ENCODE measurements around the gene MRPS18B.

The MRPS18B gene

DNA sequence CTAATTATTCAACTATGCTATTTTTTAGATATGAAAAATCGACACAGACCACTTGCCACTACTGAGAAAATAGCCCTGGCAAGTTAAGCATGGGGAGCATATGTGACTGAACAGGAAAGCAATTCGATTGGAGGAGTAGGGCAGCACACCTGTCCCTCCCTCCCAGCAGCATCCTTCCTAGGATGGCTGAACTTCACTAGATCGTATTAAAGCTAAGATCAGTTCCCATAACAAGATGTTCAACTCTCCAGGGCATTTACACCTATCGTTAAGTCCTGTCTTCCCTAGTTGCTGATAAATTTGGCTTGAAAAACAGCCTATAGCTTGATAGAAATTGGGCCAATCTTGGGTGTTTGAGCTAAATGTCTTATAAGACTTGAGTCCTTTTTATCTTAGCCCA lies 7.6 kb upstream of the MRPS18B start:
- no peak for DNase-seq

- no peak for DNase-seq
Measured at GRCh38 chr6:30611150-30611855, 6.3 kb upstream of the MRPS18B start.

GRCh38 chr6:30611856-30612194 lies 5.8 kb upstream of the MRPS18B start:
- no peak for DNase-seq

GRCh38 chr6:30612213-30612612 lies 5.4 kb upstream of the MRPS18B start:
- DNase-seq = no peak

DNA sequence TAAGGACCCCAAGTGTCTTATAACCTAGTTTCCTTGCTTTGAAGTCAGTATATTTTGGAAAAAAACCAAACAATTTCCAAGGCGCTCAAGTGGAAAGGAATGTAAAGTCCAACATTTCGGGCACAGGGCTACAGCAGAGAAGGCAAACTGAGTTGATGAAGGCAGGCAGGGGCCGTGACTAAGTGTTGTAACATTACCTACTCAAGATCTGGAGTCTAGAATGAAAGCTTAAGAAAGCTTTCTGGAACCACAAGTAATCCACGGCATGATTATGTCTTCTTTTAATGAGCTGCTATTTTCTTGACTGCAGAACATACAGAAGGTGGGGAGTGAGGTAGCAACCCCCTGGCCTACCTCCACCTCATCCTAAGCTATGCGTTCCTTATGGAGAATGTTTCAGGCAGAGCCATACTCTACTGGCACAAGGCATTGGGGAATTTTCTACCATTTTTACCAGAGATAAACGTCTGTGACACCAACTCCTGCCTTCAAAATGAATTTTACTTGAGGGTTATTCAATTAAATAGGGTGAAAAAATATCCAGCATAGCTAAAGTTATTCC lies 4.9 kb upstream of the MRPS18B start:
- no peak for DNase-seq

DNA sequence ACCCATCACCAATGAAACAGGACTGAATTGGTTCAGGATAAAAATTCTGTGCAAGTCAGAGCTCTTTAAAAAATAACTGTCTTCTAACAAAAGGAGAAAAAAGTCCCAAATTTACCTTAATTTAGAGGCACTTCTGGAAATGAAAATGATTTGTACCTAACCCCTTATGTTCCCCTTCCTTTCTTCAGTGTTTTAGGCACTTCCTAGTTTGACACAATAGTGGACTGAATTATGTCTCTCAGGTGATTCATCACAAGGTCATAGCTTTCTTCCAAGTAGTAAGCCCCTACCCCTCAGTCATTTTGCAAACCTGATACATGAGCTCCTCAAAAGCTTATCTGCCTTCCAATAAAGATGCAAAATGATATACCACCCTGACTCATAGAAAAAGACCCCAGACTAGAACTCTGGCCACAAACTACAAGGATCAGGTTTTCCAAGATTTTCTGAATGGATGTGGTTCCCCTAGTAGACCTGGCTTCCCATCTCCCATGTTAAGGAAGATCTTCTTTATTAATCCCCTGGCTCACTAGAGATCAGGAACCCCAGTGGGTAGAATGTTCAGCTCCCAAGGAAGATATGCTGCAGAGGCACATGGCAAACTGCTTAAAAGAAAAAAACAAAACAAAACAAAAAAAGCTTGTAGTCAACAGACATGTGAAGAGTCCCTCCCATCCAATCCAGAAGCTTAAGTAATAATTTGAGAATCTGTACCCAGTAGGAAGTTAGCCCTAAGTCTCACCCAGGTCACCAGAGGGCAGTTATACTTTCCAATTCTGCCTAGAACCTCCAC lies 4.2 kb upstream of the MRPS18B start:
- no peak for DNase-seq

GRCh38 chr6:30614044-30614842 lies 3.4 kb upstream of the MRPS18B start:
- no peak for DNase-seq

- DNase-seq = peak; percentile 94
Measured at GRCh38 chr6:30614843-30615218, 2.8 kb upstream of the MRPS18B start.

- no peak for DNase-seq
Measured at GRCh38 chr6:30615219-30615957, 2.3 kb upstream of the MRPS18B start.

GRCh38 chr6:30615958-30616810 lies 1.5 kb upstream of the MRPS18B start:
- no peak for DNase-seq

DNA sequence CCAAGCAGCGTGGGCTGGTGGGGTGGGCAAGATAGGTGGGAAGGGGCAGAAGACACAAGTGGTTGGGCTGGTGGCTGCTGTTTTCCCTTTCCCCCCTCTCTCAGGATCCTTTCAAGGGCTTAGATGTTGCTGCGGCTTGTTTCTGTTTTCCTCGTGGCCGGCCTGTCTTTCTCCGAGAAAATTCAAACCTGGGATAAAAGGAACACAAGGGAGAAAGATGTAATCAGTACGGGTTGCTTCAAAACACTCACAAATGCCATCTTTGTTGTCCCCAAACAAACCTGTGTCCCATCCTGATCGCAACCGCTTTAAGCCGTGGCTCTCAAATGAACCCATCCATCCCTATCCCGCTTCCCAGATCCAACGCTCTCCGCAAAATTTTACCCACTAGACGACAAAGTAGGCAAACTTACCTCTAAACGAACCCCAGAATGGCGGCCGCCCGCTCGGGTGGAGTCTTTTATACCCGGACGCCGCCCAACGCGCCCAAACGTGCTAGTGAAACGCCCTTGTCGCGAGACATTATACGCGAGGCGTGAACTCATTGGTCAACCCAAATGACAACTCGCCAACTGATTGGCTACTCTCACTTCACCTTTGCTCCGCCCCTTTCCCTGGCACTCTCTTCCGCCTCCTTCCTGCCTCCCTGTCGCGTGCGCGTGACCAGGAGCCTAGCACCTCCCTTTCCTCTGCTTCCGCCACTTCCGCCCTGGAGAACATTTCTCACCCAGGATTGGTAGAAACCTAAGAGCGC lies 652 bp upstream of the MRPS18B start, which contains the start of gene PPP1R10:
Gene PPP1R10, minus strand, starts transcription at position 433 of the 754 bp plus-strand sequence. CDS start 7,299 bp downstream, outside the sequence.
- peak; percentile 94 for DNase-seq

DNA sequence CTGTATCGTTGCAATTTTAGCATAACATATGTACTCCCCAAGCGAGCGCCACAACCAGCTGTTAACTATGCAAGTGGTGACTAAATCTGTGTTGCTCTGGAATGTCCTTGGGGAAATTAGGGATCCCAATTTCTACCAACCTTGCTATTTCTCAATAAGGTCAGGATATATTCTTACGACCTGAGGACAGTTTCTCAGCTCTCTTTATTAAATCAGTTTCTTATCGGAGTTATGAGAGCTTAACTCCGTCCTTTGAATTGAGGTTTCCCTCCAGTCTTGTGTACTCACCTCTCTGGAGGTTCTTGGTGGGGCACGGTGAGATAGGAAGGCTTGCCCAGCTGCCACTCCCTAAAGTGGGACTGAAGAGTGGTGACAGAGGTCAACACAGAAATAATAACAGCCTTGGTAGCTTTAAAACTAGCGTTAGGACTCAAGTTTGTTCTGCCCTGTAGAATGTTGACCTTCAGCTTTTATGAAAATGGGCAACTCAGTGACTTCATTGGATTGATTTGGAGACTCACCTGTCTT lies 694 bp downstream of the MRPS18B start:
- no peak for DNase-seq

DNA sequence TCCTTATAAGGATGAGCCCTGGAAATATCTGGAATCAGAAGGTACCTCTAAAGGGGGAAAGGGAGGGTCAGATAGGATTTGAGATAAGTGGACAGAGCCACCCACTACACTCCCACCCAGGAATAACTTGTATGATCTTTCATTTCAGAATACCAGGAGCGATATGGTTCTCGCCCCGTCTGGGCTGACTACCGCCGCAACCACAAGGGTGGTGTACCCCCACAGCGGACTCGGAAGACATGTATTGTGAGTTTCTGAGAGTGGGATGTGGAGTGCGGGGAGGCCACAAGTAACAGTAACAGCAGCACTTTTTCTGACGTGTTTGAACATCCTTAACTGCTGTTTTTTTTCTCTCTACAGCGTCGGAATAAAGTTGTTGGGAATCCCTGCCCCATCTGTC lies 1.9 kb downstream of the MRPS18B start:
- DNase-seq = no peak

- DNase-seq = no peak
Measured at GRCh38 chr6:30625511-30625910, 7.9 kb downstream of the MRPS18B start.

- DNase-seq = peak; percentile 32
Measured at GRCh38 chr6:30626484-30627366, 9.1 kb downstream of the MRPS18B start, which contains the start of gene ATAT1. TSS of gene ATAT1 (plus strand) at chr6:30626874.

DNA sequence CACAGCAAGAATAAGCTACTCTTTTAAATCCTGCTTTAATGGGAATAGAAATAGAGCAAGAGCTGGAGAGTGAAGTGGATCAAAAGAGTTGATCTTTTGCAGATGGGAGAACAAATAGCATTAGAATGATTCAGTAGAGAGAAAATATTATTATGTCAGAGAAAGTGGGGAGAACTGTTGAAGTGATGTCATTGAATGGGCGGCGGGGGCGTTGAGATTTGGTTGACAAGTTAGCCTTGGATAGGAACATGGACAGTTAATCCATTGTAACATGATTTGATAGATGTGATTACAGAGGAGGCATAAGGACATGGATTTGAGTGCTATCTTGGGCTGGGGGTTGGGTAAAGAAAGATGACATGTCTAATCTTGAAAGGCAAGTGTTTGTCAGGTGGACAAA lies 18.2 kb downstream of the MRPS18B start:
- DNase-seq = no peak

GRCh38 chr6:30640481-30640880 lies 22.8 kb downstream of the MRPS18B start:
- DNase-seq = no peak

GRCh38 chr6:30641048-30641447 lies 23.4 kb downstream of the MRPS18B start:
- no peak for DNase-seq

DNA sequence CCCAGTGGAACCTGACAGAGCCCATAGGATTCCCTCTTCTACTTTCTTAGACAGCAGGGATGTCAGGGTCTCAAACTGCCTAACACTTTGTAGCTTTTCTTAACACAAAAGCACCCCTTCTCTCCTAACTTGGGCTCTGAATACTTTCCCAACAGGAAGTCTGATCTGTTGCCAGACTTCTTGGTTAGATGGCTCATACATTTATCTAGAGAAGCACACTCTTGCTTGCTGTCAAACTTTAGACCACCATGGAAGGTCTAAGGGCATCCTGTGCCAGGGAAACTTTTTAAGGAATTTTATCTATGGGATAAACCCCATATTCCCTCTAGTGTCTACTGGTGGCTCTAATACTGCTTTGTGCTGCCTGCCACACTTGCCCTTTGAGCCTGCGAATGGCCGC lies 26.0 kb downstream of the MRPS18B start:
- DNase-seq = no peak

Measured in SIG-M5 (cell line).